Femur (tissue), 1 donor: Measurements from ENCODE around the gene PCK1.

Experiments
- DNase-seq: peaks from one replicate; pipeline ENCODE4 v3.0.0-alpha.2; 2017

Gene PCK1

GRCh38 chr20:57561356-57562279 lies 708 bp downstream of the PCK1 start:
- DNase-seq: no peak

GRCh38 chr20:57562541-57563465 lies 1.9 kb downstream of the PCK1 start:
- no peak for DNase-seq

- no peak for DNase-seq
Measured at GRCh38 chr20:57563522-57563921, 2.6 kb downstream of the PCK1 start.

- DNase-seq: no peak
Measured at GRCh38 chr20:57564180-57564802, 3.4 kb downstream of the PCK1 start.

- no peak for DNase-seq
Measured at GRCh38 chr20:57564951-57565642, 4.2 kb downstream of the PCK1 start.

- no peak for DNase-seq
Measured at GRCh38 chr20:57566399-57566798, 5.5 kb downstream of the PCK1 start.

- DNase-seq: no peak
Measured at GRCh38 chr20:57566803-57567459, 6.0 kb downstream of the PCK1 start.

- DNase-seq: no peak
Measured at GRCh38 chr20:57567471-57568079, 6.7 kb downstream of the PCK1 start.

GRCh38 chr20:57568088-57568896 lies 7.4 kb downstream of the PCK1 start:
- DNase-seq: no peak

GRCh38 chr20:57568960-57569359 lies 8.1 kb downstream of the PCK1 start:
- no peak for DNase-seq

GRCh38 chr20:57570145-57570850 lies 9.4 kb downstream of the PCK1 start:
- DNase-seq: no peak

- no peak for DNase-seq
Measured at GRCh38 chr20:57570920-57571319, 10.0 kb downstream of the PCK1 start.

GRCh38 chr20:57571782-57572416 lies 11.0 kb downstream of the PCK1 start:
- DNase-seq: no peak

- DNase-seq: no peak
Measured at GRCh38 chr20:57573242-57573641, 12.3 kb downstream of the PCK1 start.

GRCh38 chr20:57573894-57574293 lies 13.0 kb downstream of the PCK1 start:
- DNase-seq: no peak

- DNase-seq: no peak
Measured at GRCh38 chr20:57574954-57575353, 14.0 kb downstream of the PCK1 start.

GRCh38 chr20:57576002-57576401 lies 15.1 kb downstream of the PCK1 start:
- no peak for DNase-seq

- DNase-seq: no peak
Measured at GRCh38 chr20:57576617-57577550, 16.0 kb downstream of the PCK1 start.
